H9 (cell line): Measurements from ENCODE around the gene SPRR2F. TPM values are rescaled to one million over a fixed set of nuclear protein-coding genes. Genes with fewer than 3 reads are reported as not detected.

Source experiments
- DNase-seq: peaks from one replicate; pipeline ENCODE4 v3.0.0-alpha.2; 2017
- H2AFZ ChIP-seq: one replicate; pipeline ENCODE4 v1.6.1; 2013; ENCODE audit warnings: mild to moderate bottlenecking, low read length, control low read depth, moderate library complexity
- H2AK5ac ChIP-seq: 2 replicates; pipeline ENCODE4 v1.6.1; 2013; ENCODE audit warnings: low read length, control low read depth, mixed read lengths; ENCODE audit not compliant: insufficient read length
- H2BK120ac ChIP-seq: one replicate; pipeline ENCODE4 v1.6.1; 2013; ENCODE audit warnings: low read depth, mild to moderate bottlenecking, low read length, control low read depth, inconsistent platforms; ENCODE audit not compliant: poor library complexity, severe bottlenecking
- H2BK12ac ChIP-seq: 2 replicates; pipeline ENCODE4 v1.6.1; 2013; ENCODE audit warnings: low read length, control low read depth, mixed read lengths, low read depth; ENCODE audit not compliant: insufficient read length
- H2BK15ac ChIP-seq: 2 replicates; pipeline ENCODE4 v1.6.1; 2013; ENCODE audit warnings: low read depth, low read length, control low read depth
- H2BK20ac ChIP-seq: one replicate; pipeline ENCODE4 v1.6.1; 2013; ENCODE audit warnings: low read depth, mild to moderate bottlenecking, low read length, control low read depth, inconsistent platforms; ENCODE audit not compliant: poor library complexity, severe bottlenecking
- H2BK5ac ChIP-seq: 2 replicates; pipeline ENCODE4 v1.6.1; 2013; ENCODE audit warnings: low read length, control low read depth, mixed read lengths; ENCODE audit not compliant: insufficient read length
- H3K14ac ChIP-seq: 2 replicates; pipeline ENCODE4 v1.6.1; 2013; ENCODE audit warnings: low read length, control low read depth; ENCODE audit not compliant: insufficient read depth
- H3K18ac ChIP-seq: 2 replicates; pipeline ENCODE4 v1.6.1; 2013; ENCODE audit warnings: low read depth, mild to moderate bottlenecking, mixed read lengths, low read length, control low read depth; ENCODE audit not compliant: insufficient read length
- H3K23ac ChIP-seq: 2 replicates; pipeline ENCODE4 v1.6.1; 2013; ENCODE audit warnings: low read length, control low read depth, mixed read lengths, low read depth; ENCODE audit not compliant: insufficient read length
- H3K23me2 ChIP-seq: 2 replicates; pipeline ENCODE4 v1.6.1; 2013; ENCODE audit warnings: low read depth, mild to moderate bottlenecking, mixed read lengths, low read length, control low read depth; ENCODE audit not compliant: insufficient read length, poor library complexity, severe bottlenecking
- H3K27ac ChIP-seq: 2 replicates; pipeline ENCODE4 v1.5.1; 2013; ENCODE audit warnings: low read length, control low read depth, mixed read lengths, low read depth; ENCODE audit not compliant: insufficient read length
- H3K27me3 ChIP-seq: 2 replicates; pipeline ENCODE4 v1.6.1; 2013; ENCODE audit warnings: low read length, control low read depth, inconsistent platforms; ENCODE audit not compliant: insufficient read depth
- H3K4ac ChIP-seq: 2 replicates; pipeline ENCODE4 v1.6.1; 2013; ENCODE audit warnings: low read depth, mild to moderate bottlenecking, control low read depth, inconsistent platforms, low read length, moderate library complexity
- H3K4me1 ChIP-seq: 2 replicates; pipeline ENCODE4 v1.6.1; 2013; ENCODE audit warnings: low read length, control low read depth, inconsistent platforms; ENCODE audit not compliant: insufficient read depth
- H3K4me2 ChIP-seq: 2 replicates; pipeline ENCODE4 v1.6.1; 2013; ENCODE audit warnings: low read length, control low read depth, mixed read lengths; ENCODE audit not compliant: insufficient read length, insufficient read depth
- H3K56ac ChIP-seq: 2 replicates; pipeline ENCODE4 v1.6.1; 2013; ENCODE audit warnings: low read depth, mild to moderate bottlenecking, mixed read lengths, low read length, control low read depth; ENCODE audit not compliant: insufficient read length
- H3K79me1 ChIP-seq: 2 replicates; pipeline ENCODE4 v1.6.1; 2013; ENCODE audit warnings: low read depth, mild to moderate bottlenecking, moderate library complexity, low read length, control low read depth, inconsistent platforms; ENCODE audit not compliant: insufficient read depth, poor library complexity, severe bottlenecking
- H3K79me2 ChIP-seq: 2 replicates; pipeline ENCODE4 v1.6.1; 2013; ENCODE audit warnings: low read length, control low read depth, inconsistent platforms; ENCODE audit not compliant: insufficient read depth
- H3K9ac ChIP-seq: 2 replicates; pipeline ENCODE4 v1.6.1; 2013; ENCODE audit warnings: low read length, control low read depth, mixed read lengths; ENCODE audit not compliant: insufficient read length; ENCODE audit errors: extremely low read depth
- H3K9me3 ChIP-seq: one replicate; pipeline ENCODE4 v1.6.1; 2013; ENCODE audit warnings: low read depth, low read length, inconsistent platforms; ENCODE audit not compliant: control insufficient read depth
- H3T11ph ChIP-seq: one replicate; pipeline ENCODE4 v1.6.1; 2013; ENCODE audit warnings: mild to moderate bottlenecking, low read length, control low read depth, inconsistent platforms
- H4K20me1 ChIP-seq: one replicate; pipeline ENCODE4 v1.6.1; 2013; ENCODE audit not compliant: control insufficient read depth, insufficient read length, insufficient read depth
- H4K5ac ChIP-seq: 2 replicates; pipeline ENCODE4 v1.6.1; 2013; ENCODE audit warnings: low read depth, mild to moderate bottlenecking, mixed read lengths, low read length, control low read depth; ENCODE audit not compliant: insufficient read length
- H4K8ac ChIP-seq: replicated peaks from 2 replicates; pipeline ENCODE4 v1.6.1; 2013; ENCODE audit warnings: low read length, control low read depth, mixed read lengths, low read depth; ENCODE audit not compliant: insufficient read length
- H4K91ac ChIP-seq: 2 replicates; pipeline ENCODE4 v1.6.1; 2013; ENCODE audit warnings: low read depth, mild to moderate bottlenecking, moderate library complexity, mixed read lengths, low read length, control low read depth; ENCODE audit not compliant: insufficient read length
- H3K27ac Mint-ChIP-seq, 3 experiments: 2 replicates in 2 of 3; 3 replicates in 1 of 3; pipeline ENCODE4 v1.8.0; 2020 to 2021; ENCODE audit warnings: mixed read lengths in 3 of 3, mild to moderate bottlenecking in 1 of 3, moderate library complexity in 1 of 3
- H3K27me3 Mint-ChIP-seq: 2 replicates; pipeline ENCODE4 v1.8.0; 2021; ENCODE audit warnings: low read depth, mild to moderate bottlenecking, moderate library complexity, mixed read lengths
- H3K36me3 Mint-ChIP-seq, 3 experiments: 2 replicates in 2 of 3; 3 replicates in 1 of 3; pipeline ENCODE4 v1.8.0; 2020 to 2021; ENCODE audit warnings: low read depth in 3 of 3, mixed read lengths in 3 of 3; ENCODE audit not compliant: insufficient read depth in 1 of 3
- H3K4me1 Mint-ChIP-seq, 2 experiments: 2 replicates each; pipeline ENCODE4 v1.8.0; 2020; ENCODE audit warnings: mixed read lengths in 2 of 2
- H3K4me3 Mint-ChIP-seq, 2 experiments: 2 replicates in 1 of 2; 3 replicates in 1 of 2; pipeline ENCODE4 v1.8.0; 2020 to 2021; ENCODE audit warnings: mild to moderate bottlenecking in 2 of 2, mixed read lengths in 2 of 2, moderate library complexity in 1 of 2
- H3K9me3 Mint-ChIP-seq, 2 experiments: 2 replicates in 1 of 2; 3 replicates in 1 of 2; pipeline ENCODE4 v1.8.0; 2020; ENCODE audit warnings: mild to moderate bottlenecking in 2 of 2, mixed read lengths in 2 of 2, moderate library complexity in 1 of 2
- WGBS: extraction: QIAGEN DNeasy Blood & Tissue Kit; methylation state at CpG from one replicate; pipeline ENCODE4 v1.1.7; 2013; ENCODE audit warnings: missing lambda C conversion rate, low lambda C conversion rate, mixed read lengths; ENCODE audit not compliant: insufficient read length; ENCODE audit errors: extremely low coverage; 5-methylcytosine and 5-hydroxymethylcytosine counted together
- total RNA-seq: library from RNA; stranded (reverse); gene quantifications from 2 replicates; pipeline ENCODE4 v1.2.1, GENCODE V29; 2021
- TF ChIP-seq, protein P1 (sequence below): fragments of 200-600 bp; sonication (generic); conservative IDR thresholded peaks from 3 replicates; pipeline ENCODE4 v1.8.0; 2021; ENCODE audit warnings: antibody characterized with exemption, mild to moderate bottlenecking

The SPRR2F gene
- total RNA-seq, 1 experiment from 2014 or later: not detected

DNA sequence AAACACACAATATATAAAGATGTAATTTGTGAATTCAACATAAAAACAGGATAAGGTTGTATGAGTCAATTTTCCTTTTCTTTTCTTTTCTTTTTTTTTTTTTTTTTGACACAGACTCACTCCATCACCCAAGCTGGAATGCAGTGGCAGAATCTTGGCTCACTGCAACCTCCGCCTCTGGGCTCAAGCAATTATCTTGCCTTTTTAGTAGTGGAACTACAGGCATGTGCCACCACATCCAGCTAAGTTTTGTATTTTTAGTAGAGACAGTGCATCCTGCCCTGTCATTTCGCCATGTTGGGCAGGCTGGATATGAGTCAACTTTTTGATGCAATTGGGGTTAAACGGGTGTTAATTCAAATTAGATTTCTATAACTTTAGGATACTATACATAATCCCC is 31.6 kb downstream of the SPRR2F start:
- Histone ChIP-seq H3K9ac (no peak overlapping the region), H3K4me2 (no peak overlapping the region), H2BK12ac (no peak overlapping the region), H4K91ac (no peak overlapping the region), H3K79me2 (no peaks in the 10 kb centered on the region), H4K5ac (no peak overlapping the region), H3K56ac (no peak overlapping the region), H3K79me1 (no peaks in the 10 kb centered on the region), H4K20me1 (no peaks in the 10 kb centered on the region), H2BK15ac (no peak overlapping the region), H2BK5ac (no peak overlapping the region), H2AFZ (no peak overlapping the region), H3K14ac (no peak overlapping the region), H3K27ac (no peak overlapping the region), H3K23ac (no peak overlapping the region), H2BK20ac (no peak overlapping the region), H4K8ac (no peak overlapping the region), H2BK120ac (no peak overlapping the region), H3K4ac (no peak overlapping the region), H3K23me2 (no peaks in the 10 kb centered on the region), H3K18ac (no peak overlapping the region), H2AK5ac (no peak overlapping the region), H3K4me1 (no peaks in the 10 kb centered on the region), H3K27me3 (no peaks in the 10 kb centered on the region), H3K9me3 (no peaks in the 10 kb centered on the region), H3T11ph (no peak overlapping the region)
- Mint-ChIP-seq H3K36me3 (peaks cover 0 to 7% (median 0%) of the 10 kb centered on the region in 3 experiments; a peak in 2 of 7 replicates), H3K27me3 (no peaks in the 10 kb centered on the region; the same call in 1 of the 2 replicates), H3K4me3 (no peak overlapping the region), H3K9me3 (peaks cover 14 to 18% of the 10 kb centered on the region in 2 experiments), H3K27ac (no peak overlapping the region), H3K4me1 (peaks cover 3 to 7% of the 10 kb centered on the region in 2 experiments)
- WGBS: no CpG with 5 or more reads among the region's 3 CpGs
- TF ChIP-seq, protein P1, sequence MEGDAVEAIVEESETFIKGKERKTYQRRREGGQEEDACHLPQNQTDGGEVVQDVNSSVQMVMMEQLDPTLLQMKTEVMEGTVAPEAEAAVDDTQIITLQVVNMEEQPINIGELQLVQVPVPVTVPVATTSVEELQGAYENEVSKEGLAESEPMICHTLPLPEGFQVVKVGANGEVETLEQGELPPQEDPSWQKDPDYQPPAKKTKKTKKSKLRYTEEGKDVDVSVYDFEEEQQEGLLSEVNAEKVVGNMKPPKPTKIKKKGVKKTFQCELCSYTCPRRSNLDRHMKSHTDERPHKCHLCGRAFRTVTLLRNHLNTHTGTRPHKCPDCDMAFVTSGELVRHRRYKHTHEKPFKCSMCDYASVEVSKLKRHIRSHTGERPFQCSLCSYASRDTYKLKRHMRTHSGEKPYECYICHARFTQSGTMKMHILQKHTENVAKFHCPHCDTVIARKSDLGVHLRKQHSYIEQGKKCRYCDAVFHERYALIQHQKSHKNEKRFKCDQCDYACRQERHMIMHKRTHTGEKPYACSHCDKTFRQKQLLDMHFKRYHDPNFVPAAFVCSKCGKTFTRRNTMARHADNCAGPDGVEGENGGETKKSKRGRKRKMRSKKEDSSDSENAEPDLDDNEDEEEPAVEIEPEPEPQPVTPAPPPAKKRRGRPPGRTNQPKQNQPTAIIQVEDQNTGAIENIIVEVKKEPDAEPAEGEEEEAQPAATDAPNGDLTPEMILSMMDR: no peak
- DNase-seq: no peak
